ENCODE results near the gene LIMD2.

The LIMD2 gene

GRCh38 chr17:63679214-63679613 is 20.7 kb downstream of the LIMD2 start:
- DNase-seq, result no peak

- no peak for DNase-seq
Observed at GRCh38 chr17:63676584-63676983, 23.3 kb downstream of the LIMD2 start.

- no peak for DNase-seq
Observed at GRCh38 chr17:63675607-63676546, 24.0 kb downstream of the LIMD2 start.

- DNase-seq, result no peak
Observed at GRCh38 chr17:63675231-63675606, 24.7 kb downstream of the LIMD2 start.

GRCh38 chr17:63672856-63673255 is 27.1 kb downstream of the LIMD2 start:
- no peak for DNase-seq

- no peak for DNase-seq
Observed at GRCh38 chr17:63665527-63666214, 34.3 kb downstream of the LIMD2 start.

- no peak for DNase-seq
Observed at GRCh38 chr17:63659850-63660249, 40.1 kb downstream of the LIMD2 start.

GRCh38 chr17:63658366-63658765 is 41.6 kb downstream of the LIMD2 start:
- no peak for DNase-seq

- DNase-seq, result no peak
Observed at GRCh38 chr17:63657786-63658185, 42.1 kb downstream of the LIMD2 start.

GRCh38 chr17:63653050-63653449 is 46.9 kb downstream of the LIMD2 start:
- DNase-seq, result no peak

- DNase-seq, result no peak
Observed at GRCh38 chr17:63652106-63652505, 47.8 kb downstream of the LIMD2 start.

GRCh38 chr17:63649813-63650212 is 50.1 kb downstream of the LIMD2 start:
- no peak for DNase-seq

- DNase-seq, result no peak
Observed at GRCh38 chr17:63647936-63648335, 52.0 kb downstream of the LIMD2 start.

GRCh38 chr17:63647065-63647725 is 52.7 kb downstream of the LIMD2 start:
- DNase-seq, result no peak

- no peak for DNase-seq
Observed at GRCh38 chr17:63646488-63646806, 53.5 kb downstream of the LIMD2 start.
